Endothelial cell of umbilical vein (primary cell): Measurements from ENCODE around the gene INPP5A. TPM values are rescaled to one million over a fixed set of nuclear protein-coding genes. Genes with fewer than 3 reads are reported as not detected.

ENCODE experiments used
- BruUV-seq: library from RNA; stranded (reverse); fragments of 400-500 nt; replicated peaks from 2 replicates; lab custom pipeline; 2021; lab: Mats Ljungman, UMichigan
- CTCF ChIA-PET: fragments of 300-600, 350-600 bp; sonication (Branson Sonifier 250); formaldehyde crosslinking; loops from one replicate; lab custom pipeline; 2021; ENCODE audit warnings: antibody characterized with exemption, inconsistent platforms; lab: Charles Lee
- POLR2A ChIA-PET: fragments of 300-600, 350-600 bp; sonication (Branson Sonifier 250); formaldehyde crosslinking; loops from one replicate; lab custom pipeline; 2021; ENCODE audit warnings: antibody characterized with exemption, inconsistent platforms; lab: Charles Lee
- DNase-seq: peaks from one replicate; pipeline ENCODE4 v3.0.0-alpha.2; 2011; ENCODE audit warnings: low read depth, low spot score
- FAIRE-seq: peaks from 2 replicates; lab custom pipeline; 2011; peaks lifted over from hg19 to GRCh38; lab: Jason Lieb, UNC
- H2AFZ ChIP-seq: 2 replicates; pipeline ENCODE4 v1.6.0; 2012; ENCODE audit warnings: low read depth, low read length, control low read depth, inconsistent platforms
- H3K27ac ChIP-seq: 2 replicates; pipeline ENCODE4 v1.5.1; 2011; ENCODE audit warnings: low read depth, mild to moderate bottlenecking, control low read depth, low read length, moderate library complexity; ENCODE audit not compliant: insufficient read depth
- H3K27me3 ChIP-seq, 2 experiments: 2 replicates each; pipeline versions ENCODE4 v1.6.0 to v1.6.1; 2011; ENCODE audit warnings: low read length in 2 of 2, mixed read lengths in 1 of 2; ENCODE audit not compliant: control insufficient read depth in 2 of 2, insufficient read depth in 2 of 2
- H3K36me3 ChIP-seq, 2 experiments: 2 replicates in 1 of 2; 3 replicates in 1 of 2; pipeline ENCODE4 v1.5.1; 2011; ENCODE audit warnings: low read length in 2 of 2, mild to moderate bottlenecking in 1 of 2, moderate library complexity in 1 of 2; ENCODE audit not compliant: control insufficient read depth in 2 of 2, insufficient read depth in 2 of 2; ENCODE audit errors: extremely low read depth in 1 of 2
- H3K4me1 ChIP-seq: 3 replicates; pipeline ENCODE4 v1.5.1; 2011; ENCODE audit warnings: mild to moderate bottlenecking, low read length; ENCODE audit not compliant: control insufficient read depth, insufficient read depth; ENCODE audit errors: extremely low read depth
- H3K4me2 ChIP-seq: 2 replicates; pipeline ENCODE4 v1.6.1; 2011; ENCODE audit warnings: low read length, control low read depth, mixed read lengths; ENCODE audit not compliant: insufficient read depth
- H3K4me3 ChIP-seq, 3 experiments: fragments of 200-600 bp in 1 of 3; sonication (generic), shearing (Covaris generic) in 1 of 3; replicated peaks in 1 of 3; 2 replicates each; pipeline ENCODE4 v1.5.1; 2011 to 2016; ENCODE audit warnings: control low read depth in 3 of 3, low read length in 3 of 3, mild to moderate bottlenecking in 2 of 3, inconsistent platforms in 1 of 3, low read depth in 1 of 3, moderate library complexity in 1 of 3; ENCODE audit not compliant: insufficient read depth in 1 of 3
- H3K79me2 ChIP-seq: 2 replicates; pipeline ENCODE4 v1.6.0; 2012; ENCODE audit warnings: low read length, inconsistent platforms; ENCODE audit not compliant: control insufficient read depth, insufficient read depth
- H3K9ac ChIP-seq: replicated peaks from 2 replicates; pipeline ENCODE3; 2011; ENCODE audit warnings: low read length, control low read depth; ENCODE audit not compliant: insufficient read depth; ENCODE audit errors: extremely low read depth
- H3K9me1 ChIP-seq: replicated peaks from 3 replicates; pipeline ENCODE4 v1.6.0; 2011; ENCODE audit warnings: mild to moderate bottlenecking, low read length; ENCODE audit not compliant: control insufficient read depth, insufficient read depth; ENCODE audit errors: extremely low read depth
- H3K9me3 ChIP-seq: replicated peaks from 2 replicates; pipeline ENCODE4 v1.5.1; 2012; ENCODE audit warnings: low read length, inconsistent platforms; ENCODE audit not compliant: control insufficient read depth, insufficient read depth
- H4K20me1 ChIP-seq: replicated peaks from 2 replicates; pipeline ENCODE3; 2011; ENCODE audit warnings: mild to moderate bottlenecking, low read length; ENCODE audit not compliant: control insufficient read depth, insufficient read depth; ENCODE audit errors: extremely low read depth
- CTCF ChIP-seq, 2 donors: IDR thresholded peaks; 1 replicate in 1 of 2; 2 replicates in 1 of 2; pipeline ENCODE4 v1.5.1; 2011; ENCODE audit warnings: low read length in 2 of 2, mild to moderate bottlenecking in 2 of 2, moderate library complexity in 2 of 2, control low read depth in 1 of 2, inconsistent platforms in 1 of 2, low read depth in 1 of 2; ENCODE audit not compliant: insufficient read depth in 1 of 2; ENCODE audit errors: extremely low read depth in 1 of 2
- EZH2 ChIP-seq: IDR thresholded peaks from 2 replicates; pipeline ENCODE4 v1.6.1; 2012; ENCODE audit warnings: borderline replicate concordance, low read depth, mild to moderate bottlenecking, moderate library complexity, low read length, inconsistent platforms; ENCODE audit not compliant: severe bottlenecking
- FOS ChIP-seq: IDR thresholded peaks from 2 replicates; pipeline ENCODE4 v1.6.1; 2011; ENCODE audit warnings: mild to moderate bottlenecking, low read length, moderate library complexity, borderline replicate concordance; ENCODE audit not compliant: insufficient read depth
- GATA2 ChIP-seq: IDR thresholded peaks from 2 replicates; pipeline ENCODE4 v1.7.0; 2011; ENCODE audit warnings: low read depth, mild to moderate bottlenecking, moderate library complexity, mixed read lengths, low read length; ENCODE audit not compliant: insufficient read length, insufficient read depth
- JUN ChIP-seq: IDR thresholded peaks from 2 replicates; pipeline ENCODE4 v1.6.1; 2011; ENCODE audit warnings: borderline replicate concordance, low read depth; ENCODE audit not compliant: insufficient read length, insufficient read depth
- MAX ChIP-seq: IDR thresholded peaks from 2 replicates; pipeline ENCODE4 v1.6.1; 2011; ENCODE audit not compliant: insufficient read depth, insufficient read length
- MYC ChIP-seq: IDR thresholded peaks from one replicate; pipeline ENCODE4 v1.6.1; 2011; ENCODE audit warnings: mild to moderate bottlenecking, low read depth, low read length
- POLR2A ChIP-seq: IDR thresholded peaks from 2 replicates; pipeline ENCODE4 v1.6.1; 2012; ENCODE audit warnings: low read depth, mild to moderate bottlenecking, control low read depth, low read length
- POLR2AphosphoS5 ChIP-seq: IDR thresholded peaks from 2 replicates; pipeline ENCODE4 v1.6.1; 2012; ENCODE audit warnings: low read depth, mild to moderate bottlenecking, control low read depth, low read length, moderate library complexity; ENCODE audit not compliant: insufficient read depth
- dilution Hi-C: fragments of 300-500 bp; cut with MboI; formaldehyde crosslinking; loops from one replicate; pipeline ENCODE4 v1.15.0; 2019; ENCODE audit warnings: low sequenced_read_pairs; ENCODE audit not compliant: extremely low pct_ligation_motif_present
- intact Hi-C: fragments of 100-400 bp; cut with micrococcal nuclease; formaldehyde crosslinking; loops from one replicate; pipeline ENCODE4 v1.10.0; 2022
- polyA plus RNA-seq, 4 experiments: library from polyadenylated mRNA; depleted of rRNA in 3 of 4; stranded (reverse) in 3 of 4; unstranded in 1 of 4; fragments of >200 nt; gene quantifications; 2 replicates each; pipeline versions ENCODE4 v1.2.1 to v1.2.3, GENCODE V29; 2011 to 2012; ENCODE audit warnings: missing spikeins in 1 of 4
- total RNA-seq: library from RNA; stranded (reverse); gene quantifications from 2 replicates; pipeline ENCODE4 v1.2.3, GENCODE V29; 2021

INPP5A gene
- total and polyA plus RNA-seq, 2 donors (not counting 3 experiments of a cell fraction or from before 2014, with no cell fraction given), result 22.9 to 33.2 TPM

GRCh38 chr10:132555648-132556575 lies 18.3 kb downstream of the INPP5A start:
- BruUV-seq, result no TSS peak
- H3K9me3 ChIP-seq, result no peaks in the 10 kb centered on the region
- H3K36me3 ChIP-seq, result no peaks in the 10 kb centered on the region
- no peaks in the 10 kb centered on the region for H4K20me1 ChIP-seq
- no peak overlapping the region for H3K27ac ChIP-seq
- intact Hi-C loops (loop anchor here (2.0 kb wide), 1 partner anchor 17 kb away; no protein-coding TSS in a partner anchor), dilution Hi-C loops (no loop called here)
- CTCF ChIA-PET, result interaction anchor here (1.1 kb wide), 1 partner anchor 12 kb away, joined by 3 read pairs; no protein-coding TSS in a partner anchor
- H3K4me1 ChIP-seq, result no peaks in the 10 kb centered on the region
- no peak overlapping the region for H3K9ac ChIP-seq
- H3K27me3 ChIP-seq, result no peaks in the 10 kb centered on the region
- POLR2A ChIA-PET, result no interaction called here
- no peaks in the 10 kb centered on the region for H3K9me1 ChIP-seq
- no peak overlapping the region for H3K4me2 ChIP-seq
- peaks cover 7% of the 10 kb centered on the region for H3K79me2 ChIP-seq
- no peak overlapping the region for H3K4me3 ChIP-seq
- H2AFZ ChIP-seq, result no peak overlapping the region
- DNase-seq, result no peak
- TF ChIP-seq EZH2 (no peak), JUN (no peak), FOS (no peak), CTCF (IDR thresholded peaks at IDR 0.05; ENCODE audit: extremely low read depth in 1 of 2, insufficient read depth in 1 of 2, low read depth in 1 of 2, low read length in 2 of 2) (no peak), GATA2 (no peak), MYC (no peak), POLR2A (no peak), POLR2AphosphoS5 (no peak), MAX (no peak)
- no peak for FAIRE-seq
